ENCODE data around the gene NFATC1. TPM values are rescaled to one million over a fixed set of nuclear protein-coding genes. Genes with fewer than 3 reads are reported as not detected.
A peak's percentile ranks its signal among the peaks of the same experiment; 100 is the strongest.

NFATC1 gene
- total RNA-seq, 1 donor from 2014 or later = 8.1 TPM

DNA sequence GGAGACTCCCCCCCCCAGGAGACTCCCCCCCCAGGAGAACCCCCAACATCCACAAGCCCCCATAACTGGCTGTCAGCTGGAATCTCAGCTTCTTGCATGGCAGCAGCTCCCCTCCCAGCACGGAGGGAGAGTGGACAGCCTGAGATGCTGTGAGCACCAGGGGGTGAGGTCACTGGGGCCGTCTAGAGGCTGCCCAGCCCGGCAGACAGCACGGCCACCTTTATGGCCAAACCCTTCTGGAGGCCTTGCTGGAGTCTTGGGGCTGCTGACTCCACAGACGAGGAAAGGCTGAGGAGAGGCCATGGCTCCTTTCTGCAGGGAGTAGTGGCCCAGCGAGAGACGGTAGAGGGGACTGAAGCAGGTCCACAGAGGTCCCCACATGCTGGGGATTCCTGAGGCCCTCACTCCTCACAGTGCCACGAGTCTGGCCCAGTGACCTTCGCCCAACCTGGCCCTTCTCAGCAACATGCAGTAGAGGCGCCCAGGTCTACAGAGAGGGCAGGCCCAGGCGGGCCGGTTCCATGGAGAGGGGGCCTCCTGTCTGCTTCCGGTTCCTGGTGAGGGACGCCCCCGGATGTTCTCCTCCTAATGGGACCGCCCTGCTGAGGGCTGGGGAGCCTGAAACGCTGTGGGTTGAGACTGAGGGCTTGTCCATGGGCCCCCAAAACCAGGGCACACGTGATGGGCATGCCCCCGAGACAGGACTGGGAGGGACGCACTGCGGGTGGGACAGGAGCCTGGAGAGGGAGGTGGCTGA lies 161.3 kb downstream of the NFATC1 start:
- peak; percentile 79 for DNase-seq (ENCODE audit: extremely low spot score, unreplicated experiment)
- H3K27ac Mint-ChIP-seq (ENCODE audit: unreplicated experiment) = no peak overlapping the region
- no peaks in the 10 kb centered on the region for H3K9me3 Mint-ChIP-seq (ENCODE audit: unreplicated experiment)
- peaks cover 15% of the 10 kb centered on the region for H3K4me1 Mint-ChIP-seq (ENCODE audit: unreplicated experiment)
- TF ChIP-seq CTCF (IDR thresholded peaks at IDR 0.05) = no peak
- no peak overlapping the region for H3K4me3 Mint-ChIP-seq (ENCODE audit: unreplicated experiment)
- H3K27me3 Mint-ChIP-seq (ENCODE audit: unreplicated experiment) = peaks cover 11% of the 10 kb centered on the region
- no peaks in the 10 kb centered on the region for H3K36me3 Mint-ChIP-seq (ENCODE audit: unreplicated experiment)

- H3K27ac Mint-ChIP-seq (ENCODE audit: unreplicated experiment) = no peak overlapping the region
- H3K9me3 Mint-ChIP-seq (ENCODE audit: unreplicated experiment) = no peaks in the 10 kb centered on the region
- H3K27me3 Mint-ChIP-seq (ENCODE audit: unreplicated experiment) = peaks cover 11% of the 10 kb centered on the region
- H3K36me3 Mint-ChIP-seq (ENCODE audit: unreplicated experiment) = no peaks in the 10 kb centered on the region
- peak; percentile 81 for DNase-seq (ENCODE audit: extremely low spot score, unreplicated experiment)
- H3K4me3 Mint-ChIP-seq (ENCODE audit: unreplicated experiment) = no peak overlapping the region
- H3K4me1 Mint-ChIP-seq (ENCODE audit: unreplicated experiment) = peaks cover 15% of the 10 kb centered on the region
- no peak for TF ChIP-seq CTCF (IDR thresholded peaks at IDR 0.05)
Measured at GRCh38 chr18:79558196-79558932, 162.6 kb downstream of the NFATC1 start.

- TF ChIP-seq CTCF (IDR thresholded peaks at IDR 0.05) = no peak
- Mint-ChIP-seq H3K4me3 (ENCODE audit: unreplicated experiment) (no peak overlapping the region), H3K4me1 (ENCODE audit: unreplicated experiment) (peaks cover 15% of the 10 kb centered on the region), H3K27ac (ENCODE audit: unreplicated experiment) (no peak overlapping the region), H3K36me3 (ENCODE audit: unreplicated experiment) (no peaks in the 10 kb centered on the region), H3K9me3 (ENCODE audit: unreplicated experiment) (no peaks in the 10 kb centered on the region), H3K27me3 (ENCODE audit: unreplicated experiment) (peaks cover 10% of the 10 kb centered on the region)
- peak; percentile 63 for DNase-seq (ENCODE audit: extremely low spot score, unreplicated experiment)
Measured at GRCh38 chr18:79558933-79559416, 163.2 kb downstream of the NFATC1 start.

DNA sequence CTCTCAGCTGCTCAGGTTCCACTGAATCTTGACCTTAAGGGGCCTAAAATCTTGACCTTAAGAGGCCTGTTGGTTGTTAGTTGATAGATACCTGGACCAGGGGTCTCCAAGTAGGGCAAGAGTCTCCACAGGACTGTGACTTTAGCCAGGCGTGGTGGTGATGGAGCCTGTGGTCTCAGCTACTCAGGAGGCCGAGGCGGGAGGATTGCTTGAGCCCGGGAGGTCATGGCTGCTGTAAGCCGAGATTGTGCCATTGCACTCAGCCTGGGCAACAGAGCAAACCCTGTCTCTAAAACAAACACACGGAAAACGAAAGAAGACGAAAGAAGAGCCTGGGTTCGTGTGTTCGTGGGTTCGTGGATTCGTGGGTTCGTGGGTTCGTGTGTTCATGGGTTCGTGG lies 163.7 kb downstream of the NFATC1 start:
- Mint-ChIP-seq H3K9me3 (ENCODE audit: unreplicated experiment) (no peaks in the 10 kb centered on the region), H3K27me3 (ENCODE audit: unreplicated experiment) (peaks cover 6% of the 10 kb centered on the region), H3K4me3 (ENCODE audit: unreplicated experiment) (no peak overlapping the region), H3K4me1 (ENCODE audit: unreplicated experiment) (peaks cover 15% of the 10 kb centered on the region), H3K27ac (ENCODE audit: unreplicated experiment) (no peak overlapping the region), H3K36me3 (ENCODE audit: unreplicated experiment) (no peaks in the 10 kb centered on the region)
- DNase-seq (ENCODE audit: extremely low spot score, unreplicated experiment) = peak; percentile 68
- no peak for TF ChIP-seq CTCF (IDR thresholded peaks at IDR 0.05)

Measured in osteocyte (in vitro differentiated cells).